Naive thymus-derived CD4-positive, alpha-beta T cell (primary cell): ENCODE results near the gene INPP5E. TPM values are rescaled to one million over a fixed set of nuclear protein-coding genes. Genes with fewer than 3 reads are reported as not detected.

Experiments
- ATAC-seq: fragments of 150-1000 bp; cut with Tn5 transposase; 2 replicates; pipeline ENCODE4 v1.10.0; 2021; ENCODE audit warnings: mild to moderate bottlenecking, moderate library complexity
- CTCF ChIA-PET: fragments of 350-600 bp; sonication (Branson Sonifier 250); formaldehyde crosslinking; loops from one replicate; lab custom pipeline; 2021; ENCODE audit warnings: antibody characterized with exemption; lab: Charles Lee
- POLR2A ChIA-PET: fragments of 350-600 bp; sonication (Branson Sonifier 250); formaldehyde crosslinking; loops from one replicate; lab custom pipeline; 2021; ENCODE audit warnings: antibody characterized with exemption, inconsistent platforms; lab: Charles Lee
- DNase-seq, 9 donors: peaks; one replicate each; pipeline versions ENCODE4 v3.0.0 to v3.0.0-alpha.2; 2020 to 2022; ENCODE audit warnings: mixed read lengths in 1 of 9
- H3K27ac ChIP-seq: one replicate; pipeline ENCODE4 v1.7.0; 2013; ENCODE audit warnings: mild to moderate bottlenecking, low read depth, low read length, moderate library complexity
- H3K27me3 ChIP-seq, 2 donors: one replicate each; pipeline ENCODE4 v1.7.0; 2013; ENCODE audit warnings: low read length in 2 of 2, mild to moderate bottlenecking in 2 of 2, moderate library complexity in 2 of 2; ENCODE audit not compliant: control insufficient read depth in 2 of 2, insufficient read depth in 2 of 2
- H3K36me3 ChIP-seq, 3 experiments: 1 replicate in 2 of 3; 2 replicates in 1 of 3; pipeline ENCODE4 v1.7.0; 2013; ENCODE audit warnings: low read length in 3 of 3, mild to moderate bottlenecking in 3 of 3, moderate library complexity in 1 of 3; ENCODE audit not compliant: insufficient read depth in 3 of 3, control insufficient read depth in 2 of 3
- H3K4me1 ChIP-seq, 2 donors: one replicate each; pipeline ENCODE4 v1.7.0; 2013; ENCODE audit warnings: low read length in 2 of 2, mild to moderate bottlenecking in 2 of 2, moderate library complexity in 1 of 2; ENCODE audit not compliant: control insufficient read depth in 2 of 2, insufficient read depth in 2 of 2
- H3K4me3 ChIP-seq: 2 replicates; pipeline ENCODE4 v1.7.0; 2013; ENCODE audit warnings: mild to moderate bottlenecking, low read length
- H3K9me3 ChIP-seq, 3 experiments: 1 replicate in 2 of 3; 2 replicates in 1 of 3; pipeline ENCODE4 v1.7.0; 2013; ENCODE audit warnings: low read length in 3 of 3; ENCODE audit not compliant: control insufficient read depth in 2 of 3
- H3K27ac Mint-ChIP-seq, 9 donors: one replicate each; pipeline ENCODE4 v1.8.0; 2020 to 2022; ENCODE audit warnings: mixed read lengths in 9 of 9, mild to moderate bottlenecking in 8 of 9, moderate library complexity in 5 of 9, inconsistent platforms in 2 of 9
- H3K27me3 Mint-ChIP-seq, 5 donors: one replicate each; pipeline ENCODE4 v1.8.0; 2021 to 2022; ENCODE audit warnings: mixed read lengths in 5 of 5, mild to moderate bottlenecking in 1 of 5
- H3K36me3 Mint-ChIP-seq, 5 donors: one replicate each; pipeline ENCODE4 v1.8.0; 2020 to 2022; ENCODE audit warnings: mixed read lengths in 5 of 5, mild to moderate bottlenecking in 3 of 5, inconsistent platforms in 1 of 5
- H3K4me1 Mint-ChIP-seq, 7 donors: one replicate each; pipeline ENCODE4 v1.8.0; 2020 to 2022; ENCODE audit warnings: mixed read lengths in 7 of 7, mild to moderate bottlenecking in 3 of 7, inconsistent platforms in 1 of 7
- H3K4me3 Mint-ChIP-seq, 10 donors: one replicate each; pipeline ENCODE4 v1.8.0; 2020 to 2022; ENCODE audit warnings: mild to moderate bottlenecking in 10 of 10, mixed read lengths in 10 of 10, moderate library complexity in 6 of 10, inconsistent platforms in 2 of 10
- H3K9me3 Mint-ChIP-seq, 11 donors: one replicate each; pipeline ENCODE4 v1.8.0; 2020 to 2022; ENCODE audit warnings: mixed read lengths in 11 of 11, mild to moderate bottlenecking in 4 of 11, inconsistent platforms in 1 of 11, moderate library complexity in 1 of 11
- intact Hi-C, 2 donors: fragments of 100-400 bp; cut with micrococcal nuclease; formaldehyde crosslinking; loops; one replicate each; pipeline ENCODE4 v1.15.1; 2023
- polyA plus RNA-seq, 2 donors: library from polyadenylated mRNA; unstranded; fragments of 300-500 nt; fragmentation: Illumina TruSeq; gene quantifications; one replicate each; pipeline ENCODE4 v1.2.3, GENCODE V29; 2021
- total RNA-seq, 6 experiments: library from RNA in 5 of 6; stranded (reverse) in 5 of 6; gene quantifications; 1 replicate in 5 of 6; 2 replicates in 1 of 6; pipeline ENCODE4 v1.2.3 and lab custom pipeline; 2021 to 2026

Gene INPP5E, protein sequence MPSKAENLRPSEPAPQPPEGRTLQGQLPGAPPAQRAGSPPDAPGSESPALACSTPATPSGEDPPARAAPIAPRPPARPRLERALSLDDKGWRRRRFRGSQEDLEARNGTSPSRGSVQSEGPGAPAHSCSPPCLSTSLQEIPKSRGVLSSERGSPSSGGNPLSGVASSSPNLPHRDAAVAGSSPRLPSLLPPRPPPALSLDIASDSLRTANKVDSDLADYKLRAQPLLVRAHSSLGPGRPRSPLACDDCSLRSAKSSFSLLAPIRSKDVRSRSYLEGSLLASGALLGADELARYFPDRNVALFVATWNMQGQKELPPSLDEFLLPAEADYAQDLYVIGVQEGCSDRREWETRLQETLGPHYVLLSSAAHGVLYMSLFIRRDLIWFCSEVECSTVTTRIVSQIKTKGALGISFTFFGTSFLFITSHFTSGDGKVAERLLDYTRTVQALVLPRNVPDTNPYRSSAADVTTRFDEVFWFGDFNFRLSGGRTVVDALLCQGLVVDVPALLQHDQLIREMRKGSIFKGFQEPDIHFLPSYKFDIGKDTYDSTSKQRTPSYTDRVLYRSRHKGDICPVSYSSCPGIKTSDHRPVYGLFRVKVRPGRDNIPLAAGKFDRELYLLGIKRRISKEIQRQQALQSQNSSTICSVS
- total RNA-seq: 10 to 100 TPM; 15.7 to 23.8 (median 22.6) TPM
- polyA plus RNA-seq: 1 to 10 TPM; 2.3 to 4.3 TPM
- 44.4 reads per million, percentile 68 among the genes with 10 or more reads in this experiment for total RNA-seq (lab: John Stamatoyannopoulos, UW)

DNA sequence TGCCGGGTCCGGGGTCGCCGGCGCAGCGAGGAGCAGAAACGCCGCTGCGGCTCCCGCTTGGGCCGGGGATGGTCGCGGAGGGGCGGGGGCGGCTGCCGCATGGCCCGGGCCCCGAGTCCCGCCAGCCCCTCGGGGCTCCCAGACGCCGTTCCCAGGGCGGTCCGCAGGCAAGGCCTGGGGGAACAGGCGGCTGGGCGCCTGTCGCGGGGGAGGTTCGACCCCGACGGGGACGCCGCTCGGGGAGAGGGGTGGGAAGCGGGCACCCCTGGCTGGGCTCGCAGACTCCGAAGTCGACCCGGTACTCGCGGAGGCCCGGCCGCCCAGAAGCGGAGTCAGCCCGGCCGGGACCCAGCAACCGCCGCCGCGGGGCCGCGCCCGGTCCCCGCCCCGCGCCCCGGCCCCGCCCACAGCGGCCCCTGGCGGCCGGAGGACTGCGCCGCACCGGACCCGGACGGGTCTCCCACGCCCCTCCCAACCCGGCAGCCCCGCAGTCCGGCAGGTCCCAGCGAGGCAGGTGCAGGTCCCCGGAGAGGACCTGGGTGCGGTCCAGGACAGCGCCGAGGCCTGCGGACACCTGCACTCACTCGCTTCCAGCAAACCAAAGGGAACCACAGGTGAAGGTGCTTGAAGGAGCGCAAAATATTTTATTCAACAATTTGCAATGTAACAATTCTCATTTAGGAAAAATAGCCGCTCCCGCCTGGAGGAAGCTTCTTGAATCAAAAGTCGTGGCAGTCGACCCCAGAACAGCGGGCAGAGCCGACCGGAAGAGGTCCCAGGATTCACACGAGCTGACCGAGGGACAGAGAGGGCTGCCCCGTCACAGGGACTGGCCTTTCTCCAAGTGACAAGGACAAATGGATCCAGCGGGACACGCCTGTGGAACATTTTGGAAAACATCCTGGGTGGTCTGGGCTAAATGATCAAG lies at the start of gene INPP5E:
TSS of gene INPP5E (minus strand) at position 365 of the 928 bp plus-strand sequence. CDS start 426 bp downstream, outside the sequence.
- peaks cover 0 to 49% (median 0%) of the 10 kb centered on the region in 3 experiments for H3K36me3 ChIP-seq
- H3K27ac ChIP-seq: peak within 1 kb of the TSS; percentile 84
- CTCF ChIA-PET: interaction anchor here (0.9 kb wide), 1 partner anchor 37 kb away, joined by 3 read pairs; no protein-coding TSS in a partner anchor
- Mint-ChIP-seq H3K27me3 (no peaks in the 10 kb centered on the region), H3K4me1 (peaks cover 20 to 29% (median 26%) of the 10 kb centered on the region in 7 donors), H3K4me3 (peak within 1 kb of the TSS; percentile 79 to 90 (median 85)), H3K36me3 (peaks cover 0 to 17% (median 5%) of the 10 kb centered on the region in 5 donors), H3K9me3 (no peaks in the 10 kb centered on the region), H3K27ac (peak within 1 kb of the TSS in 8 of 9 donors; percentile 30 to 85 (median 70))
- no peaks in the 10 kb centered on the region for H3K27me3 ChIP-seq
- H3K9me3 ChIP-seq: no peaks in the 10 kb centered on the region
- H3K4me3 ChIP-seq: peak within 1 kb of the TSS; percentile 64
- POLR2A ChIA-PET: interaction anchor here (0.6 to 1.6 kb wide), 4 partner anchors 11 to 89 kb away, joined by 3 to 7 read pairs (median 3); no protein-coding TSS in a partner anchor
- DNase-seq (peak; percentile 68 to 99 (median 84)), ATAC-seq (peak; percentile 93)
- peaks cover 21% of the 10 kb centered on the region in 2 donors for H3K4me1 ChIP-seq
- intact Hi-C loops: loop anchor here (1.0 to 2.0 kb wide), 7 partner anchors 29 to 76 kb away; partner anchors contain the start of genes ENTR1 (in 2 of the 2), PMPCA (in 2 of the 2), DNLZ (in 1 of the 2) and SEC16A (in 1 of the 2)

DNA sequence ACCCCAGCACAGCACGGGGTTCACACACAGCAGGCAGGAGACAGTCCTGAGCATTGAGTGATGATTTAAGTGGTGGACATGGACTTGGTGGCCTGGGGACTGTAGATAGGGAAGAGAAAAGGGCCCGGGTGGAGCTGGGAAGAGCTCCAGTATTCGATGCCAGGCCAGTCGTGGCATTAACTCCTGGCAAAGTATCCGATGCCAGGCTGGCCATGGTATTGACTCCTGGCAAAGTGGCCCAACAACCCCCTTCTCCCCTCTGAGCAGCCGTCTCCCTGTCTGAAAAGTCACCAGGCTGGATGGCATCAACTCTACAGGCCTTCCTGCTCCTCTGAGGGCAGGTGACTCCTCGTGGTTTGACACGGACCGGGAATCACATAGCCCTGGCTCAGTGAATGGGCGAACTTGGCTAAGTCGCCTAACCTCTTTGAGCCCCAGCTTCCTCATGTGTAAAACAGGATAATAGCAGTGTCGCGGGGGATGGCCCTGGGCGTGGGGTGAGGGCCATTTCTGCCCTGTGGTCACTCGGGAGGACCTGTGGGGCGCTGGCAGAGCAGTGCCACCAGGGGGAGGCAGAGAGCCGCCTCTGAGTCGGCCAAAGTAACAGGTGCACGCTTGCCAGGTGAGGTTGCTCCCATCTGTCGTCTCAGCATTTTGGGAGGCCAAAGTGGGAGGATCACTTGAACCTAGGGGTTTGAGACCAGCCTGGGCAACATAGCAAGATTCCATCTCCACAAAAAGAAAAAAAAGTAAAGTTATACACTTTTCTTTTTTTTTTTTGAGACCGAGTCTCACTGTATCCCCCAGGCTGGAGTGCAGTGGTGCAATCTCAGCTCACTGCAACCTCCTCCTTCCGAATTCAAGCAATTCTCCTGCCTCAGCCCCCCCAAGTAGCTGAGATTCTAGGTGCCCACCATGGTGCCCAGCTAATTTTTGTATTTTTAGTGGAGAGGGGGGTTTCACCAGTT lies 48.9 kb upstream of the INPP5E start:
- Mint-ChIP-seq H3K4me1 (peaks cover 3 to 8% (median 5%) of the 10 kb centered on the region in 7 donors), H3K9me3 (no peaks in the 10 kb centered on the region), H3K27ac (no peak overlapping the region), H3K4me3 (peak overlapping the region in 1 of 10 donors; percentile 47), H3K36me3 (no peaks in the 10 kb centered on the region), H3K27me3 (no peaks in the 10 kb centered on the region)
- DNase-seq (peak; percentile 54 to 85 (median 73)), ATAC-seq (peak; percentile 59)
- Histone ChIP-seq H3K4me3 (no peak overlapping the region), H3K4me1 (peaks cover 3 to 10% of the 10 kb centered on the region in 2 donors), H3K36me3 (no peaks in the 10 kb centered on the region), H3K27ac (no peak overlapping the region), H3K9me3 (no peaks in the 10 kb centered on the region), H3K27me3 (no peaks in the 10 kb centered on the region)
- CTCF ChIA-PET: interaction anchor here (1.0 to 7.4 kb wide), 11 partner anchors 9 to 241 kb away, joined by 3 to 75 read pairs (median 6); no protein-coding TSS in a partner anchor
- POLR2A ChIA-PET: interaction anchor here (1.4 kb wide), 1 partner anchor 143 kb away, joined by 5 read pairs; no protein-coding TSS in a partner anchor
- intact Hi-C loops: loop anchor here (1.0 kb wide), 2 partner anchors 58 to 143 kb away; partner anchors contain the start of gene NOTCH1 (in 1 of the 2)

DNA sequence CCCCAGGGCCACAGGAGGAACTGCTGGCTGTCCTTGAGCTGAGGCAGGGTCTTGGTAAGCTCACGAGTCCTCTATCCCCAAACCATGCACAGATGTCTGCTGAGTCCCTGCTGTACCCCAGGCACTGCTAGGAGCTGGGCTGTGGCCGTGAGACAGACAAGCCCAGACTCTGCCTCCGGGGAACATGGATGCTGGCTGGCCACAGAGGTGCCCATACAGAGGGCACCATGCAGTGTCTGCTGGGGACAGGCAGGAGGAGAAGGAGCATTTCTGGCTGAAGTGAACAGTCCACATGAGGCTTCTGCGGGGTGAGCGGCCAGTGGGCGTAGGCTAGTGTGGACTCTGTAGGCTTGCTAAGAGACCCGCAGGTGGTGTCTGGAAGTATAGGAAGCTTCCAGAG lies 48.0 kb upstream of the INPP5E start:
- POLR2A ChIA-PET: interaction anchor here (1.4 kb wide), 1 partner anchor 144 kb away, joined by 5 read pairs; no protein-coding TSS in a partner anchor
- Mint-ChIP-seq H3K4me3 (peak overlapping the region in 1 of 10 donors; percentile 47), H3K4me1 (peaks cover 3 to 8% (median 5%) of the 10 kb centered on the region in 7 donors), H3K27me3 (no peaks in the 10 kb centered on the region), H3K9me3 (no peaks in the 10 kb centered on the region), H3K36me3 (no peaks in the 10 kb centered on the region), H3K27ac (no peak overlapping the region)
- Histone ChIP-seq H3K27ac (no peak overlapping the region), H3K4me1 (peaks cover 3 to 10% of the 10 kb centered on the region in 2 donors), H3K36me3 (no peaks in the 10 kb centered on the region), H3K4me3 (no peak overlapping the region), H3K27me3 (no peaks in the 10 kb centered on the region), H3K9me3 (no peaks in the 10 kb centered on the region)
- DNase-seq (no peak), ATAC-seq (no peak)
- CTCF ChIA-PET: interaction anchor here (0.8 to 7.4 kb wide), 11 partner anchors 9 to 332 kb away, joined by 3 to 75 read pairs (median 3); no protein-coding TSS in a partner anchor
- intact Hi-C loops: loop anchor here (1.0 kb wide), 2 partner anchors 59 to 144 kb away; partner anchors contain the start of gene NOTCH1 (in 1 of the 2)

DNA sequence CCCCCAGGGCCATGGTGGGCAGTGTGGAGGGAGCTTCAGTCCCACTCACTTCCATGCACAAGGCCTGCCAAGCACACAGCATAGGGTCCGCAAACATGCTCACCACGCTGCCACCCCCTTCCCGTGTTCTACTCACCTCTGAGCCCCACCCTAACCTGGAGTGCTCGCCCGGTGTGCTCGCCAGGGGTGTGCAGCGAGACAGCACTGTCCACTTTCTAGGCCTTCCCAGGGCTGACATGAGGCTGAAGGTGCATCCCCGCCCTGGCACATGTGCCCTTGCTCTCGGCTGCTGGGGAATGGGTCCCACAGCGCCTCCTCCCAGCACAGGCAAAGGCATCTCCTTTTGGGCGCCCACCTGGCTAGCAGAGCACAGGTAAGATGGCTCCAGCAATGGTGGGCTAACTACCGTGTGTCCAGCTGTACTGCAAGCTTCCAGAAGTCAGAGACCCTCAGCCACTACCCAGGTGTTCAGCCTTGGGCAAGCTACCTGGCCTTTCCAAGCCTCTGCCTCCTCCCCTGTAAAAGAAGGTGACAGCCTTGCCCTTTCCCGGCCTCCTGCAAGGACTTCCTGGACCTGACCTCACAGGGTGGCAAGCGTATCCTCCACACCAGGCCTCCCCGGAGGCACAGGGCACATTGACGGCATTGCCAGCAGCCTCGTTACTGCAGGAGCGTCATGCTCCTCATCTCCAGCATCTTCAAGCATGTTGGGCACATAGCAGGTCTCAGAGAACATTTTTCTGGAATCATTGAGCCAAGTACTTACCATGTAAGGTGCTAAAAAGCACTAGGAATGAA lies 47.4 kb upstream of the INPP5E start:
- POLR2A ChIA-PET: interaction anchor here (0.8 to 1.5 kb wide), 2 partner anchors 142 to 721 kb away, joined by 3 to 4 read pairs; no protein-coding TSS in a partner anchor
- no peak overlapping the region for H3K27ac Mint-ChIP-seq
- no peak for ATAC-seq

More for the DNA sequence above, 47.4 kb upstream of the INPP5E start:
- Histone ChIP-seq H3K27ac (no peak overlapping the region), H3K9me3 (no peaks in the 10 kb centered on the region), H3K4me1 (peaks cover 5 to 13% of the 10 kb centered on the region in 2 donors), H3K27me3 (no peaks in the 10 kb centered on the region), H3K36me3 (no peaks in the 10 kb centered on the region), H3K4me3 (no peak overlapping the region)
- Mint-ChIP-seq H3K36me3 (no peaks in the 10 kb centered on the region), H3K27me3 (no peaks in the 10 kb centered on the region), H3K4me1 (peaks cover 9 to 13% (median 11%) of the 10 kb centered on the region in 7 donors), H3K9me3 (no peaks in the 10 kb centered on the region), H3K4me3 (no peak overlapping the region)
- CTCF ChIA-PET: interaction anchor here (0.8 to 7.4 kb wide), 11 partner anchors 9 to 333 kb away, joined by 3 to 75 read pairs (median 3); no protein-coding TSS in a partner anchor
- DNase-seq: no peak
- intact Hi-C loops: no loop called here
